Parathyroid adenoma (tissue), 2 donors: Measurements from ENCODE around the gene MAFB.

Experiments
- H2AFZ ChIP-seq: fragments of 300-600 bp; sonication (generic); one replicate; pipeline ENCODE4 v1.7.0; 2017; ENCODE audit warnings: antibody characterized with exemption, mild to moderate bottlenecking
- H3K27ac ChIP-seq: fragments of 300-600 bp; sonication (generic); one replicate; pipeline ENCODE4 v1.7.0; 2017
- H3K27me3 ChIP-seq: fragments of 300-600 bp; sonication (generic); one replicate; pipeline ENCODE4 v1.7.0; 2017; ENCODE audit warnings: low read length; ENCODE audit not compliant: control insufficient read depth, insufficient read depth
- H3K36me3 ChIP-seq: fragments of 300-600 bp; sonication (generic); one replicate; pipeline ENCODE4 v1.7.0; 2017; ENCODE audit warnings: low read length; ENCODE audit not compliant: control insufficient read depth, insufficient read depth
- H3K4me1 ChIP-seq: fragments of 300-600 bp; sonication (generic); one replicate; pipeline ENCODE4 v1.7.0; 2017; ENCODE audit warnings: control low read depth
- H3K4me2 ChIP-seq: fragments of 300-600 bp; sonication (generic); one replicate; pipeline ENCODE4 v1.7.0; 2017; ENCODE audit warnings: low read length
- H3K4me3 ChIP-seq: fragments of 300-600 bp; sonication (generic); one replicate; pipeline ENCODE4 v1.7.0; 2017; ENCODE audit warnings: low read depth, low read length
- H3K79me2 ChIP-seq: fragments of 300-600 bp; sonication (generic); one replicate; pipeline ENCODE4 v1.7.0; 2017; ENCODE audit warnings: control low read depth
- H3K9ac ChIP-seq: fragments of 300-600 bp; sonication (generic); one replicate; pipeline ENCODE4 v1.7.0; 2017; ENCODE audit warnings: mild to moderate bottlenecking
- H3K9me3 ChIP-seq: fragments of 300-600 bp; sonication (generic); one replicate; pipeline ENCODE4 v1.7.0; 2017; ENCODE audit warnings: low read length; ENCODE audit not compliant: control insufficient read depth
- TF ChIP-seq, protein P1 (sequence below): fragments of 300-600 bp; sonication (generic); IDR thresholded peaks from one replicate; pipeline ENCODE4 v1.7.0; 2017; ENCODE audit warnings: antibody characterized with exemption, mild to moderate bottlenecking
- donor health status: primary hyperparathyroidism.

Gene MAFB

DNA sequence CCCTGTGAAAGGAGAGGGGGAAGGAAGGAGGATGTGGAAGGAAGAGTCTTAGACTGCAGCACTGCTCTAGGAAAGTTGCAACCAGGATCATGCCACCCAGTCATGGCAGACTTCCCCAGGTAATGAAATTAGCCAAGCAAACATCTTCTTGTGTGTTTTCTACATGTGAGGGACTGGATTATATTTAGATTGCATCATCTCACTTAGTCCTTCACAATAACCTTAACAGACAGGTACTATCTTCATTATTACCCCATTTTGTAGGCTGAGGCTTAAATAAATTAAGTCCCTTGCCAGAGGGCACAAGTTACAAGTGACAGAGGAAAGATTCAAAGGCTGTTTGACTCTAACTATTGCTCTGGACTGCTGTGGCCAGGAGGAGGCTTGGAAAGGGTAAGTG, 9.7 kb upstream of the MAFB start:
- no peak overlapping the region for H2AFZ ChIP-seq

DNA sequence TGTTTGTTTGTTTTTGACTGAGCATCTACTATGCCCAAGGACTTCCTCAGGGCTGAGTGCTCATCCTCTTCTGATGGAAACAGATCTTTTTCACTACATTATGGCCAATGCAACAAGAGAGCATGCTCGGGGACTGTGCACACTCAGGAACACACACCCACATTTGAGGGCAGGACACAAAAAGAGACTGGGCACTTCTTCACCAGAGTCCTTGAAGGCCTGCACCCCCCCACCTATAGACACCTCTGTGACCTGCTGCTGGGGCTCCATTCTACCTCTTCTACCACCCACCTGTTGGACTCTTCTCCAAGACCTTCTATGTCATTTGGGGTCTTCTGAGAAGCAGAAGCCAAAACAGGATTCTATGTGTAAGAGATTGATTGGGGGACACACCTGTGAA, 9.2 kb upstream of the MAFB start:
- TF ChIP-seq, protein P1, sequence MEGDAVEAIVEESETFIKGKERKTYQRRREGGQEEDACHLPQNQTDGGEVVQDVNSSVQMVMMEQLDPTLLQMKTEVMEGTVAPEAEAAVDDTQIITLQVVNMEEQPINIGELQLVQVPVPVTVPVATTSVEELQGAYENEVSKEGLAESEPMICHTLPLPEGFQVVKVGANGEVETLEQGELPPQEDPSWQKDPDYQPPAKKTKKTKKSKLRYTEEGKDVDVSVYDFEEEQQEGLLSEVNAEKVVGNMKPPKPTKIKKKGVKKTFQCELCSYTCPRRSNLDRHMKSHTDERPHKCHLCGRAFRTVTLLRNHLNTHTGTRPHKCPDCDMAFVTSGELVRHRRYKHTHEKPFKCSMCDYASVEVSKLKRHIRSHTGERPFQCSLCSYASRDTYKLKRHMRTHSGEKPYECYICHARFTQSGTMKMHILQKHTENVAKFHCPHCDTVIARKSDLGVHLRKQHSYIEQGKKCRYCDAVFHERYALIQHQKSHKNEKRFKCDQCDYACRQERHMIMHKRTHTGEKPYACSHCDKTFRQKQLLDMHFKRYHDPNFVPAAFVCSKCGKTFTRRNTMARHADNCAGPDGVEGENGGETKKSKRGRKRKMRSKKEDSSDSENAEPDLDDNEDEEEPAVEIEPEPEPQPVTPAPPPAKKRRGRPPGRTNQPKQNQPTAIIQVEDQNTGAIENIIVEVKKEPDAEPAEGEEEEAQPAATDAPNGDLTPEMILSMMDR: no peak
- H2AFZ ChIP-seq: no peak overlapping the region
- H3K9me3 ChIP-seq: no peaks in the 10 kb centered on the region
- no peaks in the 10 kb centered on the region for H3K36me3 ChIP-seq
- H3K27ac ChIP-seq: peak overlapping the region; percentile 98
- no peaks in the 10 kb centered on the region for H3K27me3 ChIP-seq
- no peak overlapping the region for H3K4me2 ChIP-seq
- H3K4me3 ChIP-seq: no peak overlapping the region
- H3K9ac ChIP-seq: no peak overlapping the region
- H3K79me2 ChIP-seq: peaks cover 26% of the 10 kb centered on the region
- peaks cover 95% of the 10 kb centered on the region for H3K4me1 ChIP-seq

More for the DNA sequence above, 9.7 kb upstream of the MAFB start:
- Histone ChIP-seq H3K9ac (no peak overlapping the region), H3K27me3 (no peaks in the 10 kb centered on the region), H3K9me3 (no peaks in the 10 kb centered on the region), H3K36me3 (no peaks in the 10 kb centered on the region), H3K4me3 (no peak overlapping the region), H3K79me2 (peaks cover 31% of the 10 kb centered on the region), H3K4me2 (no peak overlapping the region), H3K4me1 (peaks cover 96% of the 10 kb centered on the region), H3K27ac (peak overlapping the region; percentile 98)
- TF ChIP-seq, protein P1: no peak

- Histone ChIP-seq H3K36me3 (no peaks in the 10 kb centered on the region), H3K4me1 (peaks cover 91% of the 10 kb centered on the region), H3K79me2 (peaks cover 21% of the 10 kb centered on the region), H2AFZ (no peak overlapping the region), H3K4me3 (peak overlapping the region; percentile 32), H3K27ac (peak overlapping the region; percentile 98), H3K9ac (no peak overlapping the region), H3K27me3 (no peaks in the 10 kb centered on the region), H3K9me3 (no peaks in the 10 kb centered on the region), H3K4me2 (peak overlapping the region; percentile 58)
- TF ChIP-seq, protein P1: no peak
Measured at GRCh38 chr20:40697541-40697940, 8.5 kb upstream of the MAFB start.

GRCh38 chr20:40695214-40695613, 6.2 kb upstream of the MAFB start:
- Histone ChIP-seq H3K79me2 (peaks cover 1% of the 10 kb centered on the region), H3K36me3 (no peaks in the 10 kb centered on the region), H3K4me2 (no peak overlapping the region), H3K9ac (no peak overlapping the region), H3K4me3 (no peak overlapping the region), H3K27ac (peak overlapping the region; percentile 98), H3K4me1 (peaks cover 73% of the 10 kb centered on the region), H3K9me3 (no peaks in the 10 kb centered on the region), H3K27me3 (no peaks in the 10 kb centered on the region), H2AFZ (no peak overlapping the region)
- TF ChIP-seq, protein P1: no peak

DNA sequence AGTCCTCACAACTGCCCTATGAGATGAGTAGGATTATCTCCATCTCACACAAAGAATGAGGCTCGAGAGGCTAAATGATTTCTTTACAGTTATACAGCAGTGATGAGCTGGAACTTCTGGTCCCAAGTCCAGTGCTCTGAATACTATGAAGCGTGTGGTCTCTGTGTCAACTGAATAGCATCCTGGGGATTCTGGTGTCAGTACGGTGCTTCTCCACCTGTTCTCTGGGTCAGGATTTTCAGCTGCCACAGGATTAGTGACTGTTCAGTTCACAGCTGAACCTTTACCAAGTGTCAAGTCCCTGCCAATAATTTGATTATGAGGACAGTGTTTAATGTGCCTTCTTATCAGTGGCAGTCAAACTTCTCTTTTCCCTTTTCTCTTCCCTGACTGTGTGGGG, 5.2 kb upstream of the MAFB start:
- H3K36me3 ChIP-seq: no peaks in the 10 kb centered on the region
- no peak overlapping the region for H2AFZ ChIP-seq
- no peak overlapping the region for H3K9ac ChIP-seq
- TF ChIP-seq, protein P1: no peak
- peak overlapping the region; percentile 98 for H3K27ac ChIP-seq
- H3K4me3 ChIP-seq: no peak overlapping the region
- no peak overlapping the region for H3K4me2 ChIP-seq
- H3K79me2 ChIP-seq: no peaks in the 10 kb centered on the region
- H3K27me3 ChIP-seq: no peaks in the 10 kb centered on the region
- H3K4me1 ChIP-seq: peaks cover 64% of the 10 kb centered on the region
- H3K9me3 ChIP-seq: no peaks in the 10 kb centered on the region
